Spleen (tissue), 11 donors: ENCODE results near the gene RAPSN. TPM values are rescaled to one million over a fixed set of nuclear protein-coding genes. Genes with fewer than 3 reads are reported as not detected.

ENCODE experiments used
- DNase-seq: peaks from one replicate; pipeline ENCODE4 v3.0.0-alpha.2; 2020
- H3K27ac ChIP-seq, 8 donors: fragments of 200-600 bp; sonication (generic) in 7 of 8; 1 replicate in 4 of 8; 2 replicates in 4 of 8; pipeline versions ENCODE4 v1.5.0 to v1.8.0; 2016 to 2021; ENCODE audit warnings: inconsistent platforms in 4 of 8, mild to moderate bottlenecking in 4 of 8, moderate library complexity in 1 of 8
- H3K27me3 ChIP-seq, 7 donors: fragments of 200-600 bp; sonication (generic) in 6 of 7; replicated peaks in 1 of 7; 1 replicate in 4 of 7; 2 replicates in 3 of 7; pipeline versions ENCODE4 v1.5.0 to v1.8.0; 2016 to 2021; ENCODE audit warnings: inconsistent platforms in 3 of 7, mild to moderate bottlenecking in 1 of 7
- H3K36me3 ChIP-seq, 6 donors: fragments of 200-600 bp; sonication (generic) in 5 of 6; 1 replicate in 4 of 6; 2 replicates in 2 of 6; pipeline versions ENCODE4 v1.5.0 to v1.8.0; 2016 to 2021; ENCODE audit warnings: inconsistent platforms in 2 of 6
- H3K4me1 ChIP-seq, 6 donors: fragments of 200-600 bp; sonication (generic) in 5 of 6; 1 replicate in 3 of 6; 2 replicates in 3 of 6; pipeline versions ENCODE4 v1.5.0 to v1.8.0; 2016 to 2021; ENCODE audit warnings: inconsistent platforms in 3 of 6
- H3K4me3 ChIP-seq, 8 donors: fragments of 200-600 bp; sonication (generic) in 7 of 8; 1 replicate in 4 of 8; 2 replicates in 4 of 8; pipeline versions ENCODE4 v1.5.0 to v1.8.0; 2016 to 2021; ENCODE audit warnings: inconsistent platforms in 4 of 8, mild to moderate bottlenecking in 4 of 8, moderate library complexity in 2 of 8
- H3K9me3 ChIP-seq, 8 donors: fragments of 200-600 bp; sonication (generic) in 7 of 8; 1 replicate in 4 of 8; 2 replicates in 4 of 8; pipeline versions ENCODE4 v1.5.0 to v1.8.0; 2016 to 2021; ENCODE audit warnings: inconsistent platforms in 4 of 8
- POLR2A ChIP-seq, 3 donors: fragments of 450-650 bp; IDR thresholded peaks; one replicate each; pipeline ENCODE4 v1.5.1; 2017; ENCODE audit warnings: antibody characterized with exemption in 3 of 3, mild to moderate bottlenecking in 1 of 3
- POLR2AphosphoS5 ChIP-seq, 3 donors: sonication (generic); formaldehyde crosslinking; IDR thresholded peaks; one replicate each; pipeline ENCODE4 v1.5.1; 2017; ENCODE audit warnings: antibody characterized with exemption in 3 of 3
- WGBS, 5 donors: extraction: QIAGEN DNeasy Blood & Tissue Kit in 3 of 5; methylation state at CpG; one replicate each; pipeline versions ENCODE4 v1.1.5 to v1.1.7; 2013 to 2018; 5-methylcytosine and 5-hydroxymethylcytosine counted together
- intact Hi-C: fragments of 100-400 bp; cut with DNase I; formaldehyde crosslinking; loops from one replicate; pipeline ENCODE4 v1.15.0; 2023; ENCODE audit warnings: low total_unique reads
- polyA plus RNA-seq, 3 donors: library from polyadenylated mRNA; stranded (reverse); fragments of 200-250 nt; gene quantifications; one replicate each; pipeline ENCODE4 v1.2.1, GENCODE V29; 2013
- total RNA-seq, 7 donors: library from RNA; depleted of rRNA in 3 of 7; stranded (reverse); fragments of >200 nt in 3 of 7; fragmentation: NEBNext Ultra II Directional in 4 of 7; extraction: Animal tissue kit (Norgen Biotek cat#: 25700) in 4 of 7; gene quantifications; one replicate each; pipeline versions ENCODE4 v1.1.0 to v1.2.1, GENCODE V29; 2016 to 2021
- TF ChIP-seq, protein P1 (sequence below), 11 experiments: fragments of 200-600 bp in 7 of 11; fragments of 450-650 bp in 4 of 11; sonication (generic) in 4 of 11; IDR thresholded peaks in 8 of 11; conservative IDR thresholded peaks in 3 of 11; 1 replicate in 7 of 11; 2 replicates in 4 of 11; pipeline versions ENCODE4 v1.4.0 to v1.8.0; 2016 to 2021; ENCODE audit warnings: antibody characterized with exemption in 11 of 11, inconsistent platforms in 4 of 11, mild to moderate bottlenecking in 1 of 11
- donor health status: healthy with polysubstance abuse.
- donor health status: DM: no; HTN: no; CAD: no; lungs with moderate emphysema.
- donor health status: DM: no; HTN: no; CAD: no.
- donor health status: Bipolar disorder and iron deficiency.
- donor health status: healthy.
- donor health status: DM: no; HTN: no; CAD: no.
- donor health status: DM: yes; HTN: yes; CAD: no.

Gene RAPSN
- total and polyA plus RNA-seq, 10 donors, result 0.42 to 1.6 (median 0.96) TPM; not detected in 2

DNA sequence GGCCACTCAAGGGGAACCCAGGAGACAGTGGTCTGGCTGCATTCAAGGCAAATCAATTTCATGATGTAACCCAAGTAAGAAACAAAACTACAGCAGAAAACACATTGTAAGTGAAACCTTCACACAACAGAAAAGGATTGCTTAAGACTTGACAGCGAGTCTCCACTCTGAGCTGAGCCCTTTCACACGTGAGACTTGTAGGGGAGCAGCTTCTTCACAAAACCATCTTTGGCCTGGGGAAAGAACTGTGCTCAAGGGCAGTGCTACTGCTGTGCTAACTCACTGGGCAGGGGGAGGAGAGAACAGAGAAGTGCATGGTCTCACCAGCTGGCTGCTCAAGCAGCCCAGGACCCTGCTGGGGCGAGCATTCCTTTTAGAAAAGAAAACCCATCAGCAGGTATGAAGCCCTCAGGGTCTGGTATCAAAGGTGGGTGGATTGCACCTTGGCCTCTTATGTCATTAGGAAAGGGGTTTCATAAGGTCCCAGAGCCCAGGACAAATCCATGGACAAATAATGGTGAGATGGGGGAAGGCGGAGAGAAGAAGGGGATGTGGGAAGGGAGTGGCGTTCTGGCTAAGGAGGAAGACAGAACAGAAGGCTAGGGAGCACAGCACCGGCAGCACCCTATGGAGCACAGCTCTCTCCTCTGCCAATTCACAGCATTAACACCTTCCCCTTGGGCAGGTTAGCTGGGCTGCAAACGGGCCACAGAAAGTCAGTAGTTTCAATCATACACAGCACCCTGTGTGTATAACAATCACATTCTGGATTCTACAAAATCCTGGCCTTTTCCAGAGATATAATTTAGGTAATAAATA, 20.6 kb upstream of the RAPSN start:
- H3K4me1 ChIP-seq, result peaks cover 0 to 27% (median 16%) of the 10 kb centered on the region in 6 donors
- H3K27ac ChIP-seq, result peak overlapping the region in 2 of 8 donors; percentile 8 to 16
- intact Hi-C loops, result no loop called here
- no peaks in the 10 kb centered on the region for H3K27me3 ChIP-seq
- DNase-seq, result peak; percentile 50
- WGBS, 5 donors, result 86 to 89% (median 87%) methylated on average over 7 of the region's 7 CpGs
- no peaks in the 10 kb centered on the region for H3K9me3 ChIP-seq
- TF ChIP-seq POLR2AphosphoS5 (IDR thresholded peaks at IDR 0.05), result no peak
- TF ChIP-seq, protein P1, sequence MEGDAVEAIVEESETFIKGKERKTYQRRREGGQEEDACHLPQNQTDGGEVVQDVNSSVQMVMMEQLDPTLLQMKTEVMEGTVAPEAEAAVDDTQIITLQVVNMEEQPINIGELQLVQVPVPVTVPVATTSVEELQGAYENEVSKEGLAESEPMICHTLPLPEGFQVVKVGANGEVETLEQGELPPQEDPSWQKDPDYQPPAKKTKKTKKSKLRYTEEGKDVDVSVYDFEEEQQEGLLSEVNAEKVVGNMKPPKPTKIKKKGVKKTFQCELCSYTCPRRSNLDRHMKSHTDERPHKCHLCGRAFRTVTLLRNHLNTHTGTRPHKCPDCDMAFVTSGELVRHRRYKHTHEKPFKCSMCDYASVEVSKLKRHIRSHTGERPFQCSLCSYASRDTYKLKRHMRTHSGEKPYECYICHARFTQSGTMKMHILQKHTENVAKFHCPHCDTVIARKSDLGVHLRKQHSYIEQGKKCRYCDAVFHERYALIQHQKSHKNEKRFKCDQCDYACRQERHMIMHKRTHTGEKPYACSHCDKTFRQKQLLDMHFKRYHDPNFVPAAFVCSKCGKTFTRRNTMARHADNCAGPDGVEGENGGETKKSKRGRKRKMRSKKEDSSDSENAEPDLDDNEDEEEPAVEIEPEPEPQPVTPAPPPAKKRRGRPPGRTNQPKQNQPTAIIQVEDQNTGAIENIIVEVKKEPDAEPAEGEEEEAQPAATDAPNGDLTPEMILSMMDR (IDR thresholded peaks at IDR 0.05 in 8 of 11, conservative IDR thresholded peaks at IDR 0.05 in 3 of 11), result no peak
- no peak for TF ChIP-seq POLR2A (IDR thresholded peaks at IDR 0.05)
- no peak overlapping the region for H3K4me3 ChIP-seq
- H3K36me3 ChIP-seq, result peaks cover 3 to 100% (median 66%) of the 10 kb centered on the region in 6 donors

- DNase-seq, result peak; percentile 16
- Histone ChIP-seq H3K27ac (peak overlapping the region in 3 of 8 donors; percentile 8 to 18 (median 16)), H3K9me3 (no peaks in the 10 kb centered on the region), H3K27me3 (no peaks in the 10 kb centered on the region), H3K36me3 (peaks cover 3 to 100% (median 64%) of the 10 kb centered on the region in 6 donors), H3K4me1 (peaks cover 0 to 27% (median 16%) of the 10 kb centered on the region in 6 donors), H3K4me3 (no peak overlapping the region)
- no peak for TF ChIP-seq POLR2A (IDR thresholded peaks at IDR 0.05)
- TF ChIP-seq POLR2AphosphoS5 (IDR thresholded peaks at IDR 0.05), result no peak
- TF ChIP-seq, protein P1 (IDR thresholded peaks at IDR 0.05 in 8 of 11, conservative IDR thresholded peaks at IDR 0.05 in 3 of 11), result no peak
- WGBS, 5 donors, result 70 to 82% (median 82%) methylated on average over 8 of the region's 8 CpGs
- intact Hi-C loops, result no loop called here
Measured at GRCh38 chr11:47468598-47469214, 19.8 kb upstream of the RAPSN start.

GRCh38 chr11:47467357-47467756, 18.4 kb upstream of the RAPSN start:
- DNase-seq, result peak; percentile 70
- WGBS, 5 donors, result 83 to 92% (median 90%) methylated on average over 3 to 7 of the region's 7 CpGs

More at GRCh38 chr11:47467357-47467756, 18.4 kb upstream of the RAPSN start:
- Histone ChIP-seq H3K27me3 (no peaks in the 10 kb centered on the region), H3K36me3 (peaks cover 3 to 100% (median 54%) of the 10 kb centered on the region in 6 donors), H3K27ac (peak overlapping the region in 7 of 8 donors; percentile 33 to 74 (median 60)), H3K9me3 (no peaks in the 10 kb centered on the region), H3K4me1 (peaks cover 0 to 27% (median 16%) of the 10 kb centered on the region in 6 donors), H3K4me3 (no peak overlapping the region)
- TF ChIP-seq, protein P1 (IDR thresholded peaks at IDR 0.05 in 8 of 11, conservative IDR thresholded peaks at IDR 0.05 in 3 of 11), result no peak
- TF ChIP-seq POLR2AphosphoS5 (IDR thresholded peaks at IDR 0.05) (no peak), POLR2A (IDR thresholded peaks at IDR 0.05) (no peak)
- intact Hi-C loops, result no loop called here
